K562 (cell line): ENCODE measurements around the gene BRSK1. TPM values are rescaled to one million over a fixed set of nuclear protein-coding genes. Genes with fewer than 3 reads are reported as not detected.
A peak's percentile ranks its signal among the peaks of the same experiment; 100 is the strongest.

Source experiments
- ATAC-seq: fragments of 200-7000 bp; cut with Tn5 transposase; 3 replicates; pipeline ENCODE4 v1.9.1; 2020; ENCODE audit warnings: moderate library complexity
- BruUV-seq: library from RNA; stranded (reverse); fragments of 400-500 nt; replicated peaks from 2 replicates; lab custom pipeline; 2021; lab: Mats Ljungman, UMichigan
- CTCF ChIA-PET: fragments of 300-600 bp; formaldehyde crosslinking; extraction: SDS; loops from one replicate; lab custom pipeline; 2021; ENCODE audit warnings: low intra/inter-chr PET ratio; lab: Yijun Ruan, JAX
- POLR2A ChIA-PET: fragments of 300-600, 350-650 bp; sonication (Branson Sonifier 250); formaldehyde crosslinking; extraction: SDS; loops from one replicate; lab custom pipeline; 2021; ENCODE audit warnings: antibody characterized with exemption, inconsistent platforms; lab: Yijun Ruan, JAX
- DNase-seq, 4 experiments: peaks; one replicate each; pipeline versions ENCODE4 v3.0.0 to v3.0.0-alpha.2; 2011 to 2018; ENCODE audit warnings: low spot score in 3 of 4, mixed read lengths in 3 of 4; ENCODE audit errors: extremely low read depth in 1 of 4
- FAIRE-seq: peaks from 2 replicates; lab custom pipeline; 2011; peaks lifted over from hg19 to GRCh38; lab: Jason Lieb, UNC
- H2AFZ ChIP-seq: 2 replicates; pipeline ENCODE4 v1.6.0; 2011; ENCODE audit warnings: low read depth, low read length, control low read depth, inconsistent platforms
- H3K27ac ChIP-seq: fragments of 200-600 bp; 3 replicates; pipeline ENCODE4 v1.8.0; 2011; ENCODE audit warnings: low read depth, mild to moderate bottlenecking, control low read depth, inconsistent platforms, low read length, moderate library complexity, mixed read lengths; ENCODE audit errors: extremely low read depth
- H3K27me3 ChIP-seq, 2 experiments: fragments of 300-600 bp in 1 of 2; 2 replicates in 1 of 2; 3 replicates in 1 of 2; pipeline versions ENCODE4 v1.6.0 to v1.8.0; 2011; ENCODE audit warnings: inconsistent platforms in 2 of 2, low read length in 2 of 2, mild to moderate bottlenecking in 1 of 2, mixed read lengths in 1 of 2, moderate library complexity in 1 of 2; ENCODE audit not compliant: control insufficient read depth in 2 of 2, insufficient read depth in 2 of 2
- H3K36me3 ChIP-seq: fragments of 300-600 bp; 3 replicates; pipeline ENCODE4 v1.8.0; 2011; ENCODE audit warnings: mild to moderate bottlenecking, low read length, inconsistent platforms; ENCODE audit not compliant: control insufficient read depth, insufficient read depth
- H3K4me1 ChIP-seq, 2 experiments: fragments of 200-600 bp in 1 of 2; replicated peaks in 1 of 2; 2 replicates in 1 of 2; 3 replicates in 1 of 2; pipeline versions ENCODE4 v1.5.1 to v1.8.0; 2011; ENCODE audit warnings: inconsistent platforms in 2 of 2, low read length in 2 of 2, mild to moderate bottlenecking in 1 of 2, mixed read lengths in 1 of 2, moderate library complexity in 1 of 2; ENCODE audit not compliant: control insufficient read depth in 2 of 2, insufficient read depth in 2 of 2
- H3K4me2 ChIP-seq: 2 replicates; pipeline ENCODE4 v1.6.1; 2011; ENCODE audit warnings: low read length, control low read depth, inconsistent platforms, mixed read lengths; ENCODE audit not compliant: insufficient read depth
- H3K4me3 ChIP-seq: fragments of 200-600 bp; sonication (generic), shearing (Covaris generic); 2 replicates; pipeline ENCODE4 v1.5.1; 2016; ENCODE audit warnings: control low read depth, inconsistent platforms
- H3K79me2 ChIP-seq: fragments of 200-600 bp; 3 replicates; pipeline ENCODE4 v1.8.0; 2011; ENCODE audit warnings: low read length, inconsistent platforms; ENCODE audit not compliant: control insufficient read depth, insufficient read depth
- H3K9ac ChIP-seq, 2 experiments: 2 replicates each; pipeline versions ENCODE4 v1.6.0 to v1.6.1; 2011; ENCODE audit warnings: low read depth in 2 of 2, low read length in 2 of 2, control low read depth in 1 of 2, inconsistent platforms in 1 of 2, mild to moderate bottlenecking in 1 of 2, mixed read lengths in 1 of 2; ENCODE audit not compliant: insufficient read depth in 1 of 2
- H3K9me1 ChIP-seq: one replicate; pipeline ENCODE4 v1.6.0; 2011; ENCODE audit warnings: inconsistent platforms, mild to moderate bottlenecking, low read length, moderate library complexity; ENCODE audit not compliant: control insufficient read depth, insufficient read depth
- H3K9me3 ChIP-seq: replicated peaks from 2 replicates; pipeline ENCODE4 v1.5.1; 2011; ENCODE audit warnings: low read depth, low read length, inconsistent platforms; ENCODE audit not compliant: control insufficient read depth, insufficient read depth
- H4K20me1 ChIP-seq: replicated peaks from 2 replicates; pipeline ENCODE4 v1.6.1; 2011; ENCODE audit warnings: low read length, inconsistent platforms, mixed read lengths; ENCODE audit not compliant: control insufficient read depth, insufficient read depth
- ADNP ChIP-seq: fragments of 200-800 bp; sonication (Bioruptor generic); IDR thresholded peaks from 2 replicates; pipeline ENCODE4 v1.6.1; 2016; ENCODE audit warnings: missing genetic modification characterization, missing compliant biosample characterization
- BCOR ChIP-seq: fragments of 450-650 bp; IDR thresholded peaks from 2 replicates; pipeline ENCODE4 v1.6.1; 2016
- C11orf30 ChIP-seq: fragments of 450-650 bp; IDR thresholded peaks from 2 replicates; pipeline ENCODE4 v1.6.1; 2016; ENCODE audit warnings: low read depth, mild to moderate bottlenecking
- CEBPG ChIP-seq, 3 experiments: fragments of 200-800 bp in 1 of 3; sonication (Bioruptor generic) in 1 of 3; sonication (generic) in 1 of 3; formaldehyde crosslinking in 1 of 3; IDR thresholded peaks in 2 of 3; conservative IDR thresholded peaks in 1 of 3; 2 replicates each; pipeline versions ENCODE4 v1.6.1 to v1.8.0; 2016 to 2022; ENCODE audit warnings: missing compliant biosample characterization in 2 of 3, missing genetic modification characterization in 2 of 3, mild to moderate bottlenecking in 1 of 3, missing genetic modification reagents in 1 of 3
- CREBBP ChIP-seq: IDR thresholded peaks from one replicate; pipeline ENCODE4 v1.6.1; 2012; ENCODE audit warnings: low read depth, mild to moderate bottlenecking, control low read depth, inconsistent platforms, low read length
- GATAD2A ChIP-seq: fragments of 450-650 bp; IDR thresholded peaks from 2 replicates; pipeline ENCODE4 v1.6.1; 2017
- KDM1A ChIP-seq, 2 experiments: fragments of 450-650 bp; IDR thresholded peaks; 2 replicates each; pipeline ENCODE4 v1.6.1; 2016; ENCODE audit warnings: mild to moderate bottlenecking in 2 of 2
- MAFF ChIP-seq: IDR thresholded peaks from 2 replicates; pipeline ENCODE4 v1.6.1; 2012; ENCODE audit warnings: low read length, improper control_type of control experiment
- MED1 ChIP-seq: sonication (generic); formaldehyde crosslinking; IDR thresholded peaks from 2 replicates; pipeline ENCODE4 v1.8.1; 2023; ENCODE audit warnings: missing genetic modification reagents, borderline replicate concordance
- NFXL1 ChIP-seq: fragments of 450-650 bp; formaldehyde crosslinking; IDR thresholded peaks from 2 replicates; pipeline ENCODE4 v1.4.0; 2021; ENCODE audit warnings: mild to moderate bottlenecking
- PHB ChIP-seq: fragments of 250-450 bp; sonication (Bioruptor Pico); IDR thresholded peaks from 2 replicates; pipeline ENCODE4 v1.5.0; 2021
- RB1 ChIP-seq: fragments of 450-650 bp; IDR thresholded peaks from 2 replicates; pipeline ENCODE4 v1.6.1; 2017; ENCODE audit warnings: low read depth, mild to moderate bottlenecking
- RBFOX2 ChIP-seq: fragments of 200-400 bp; formaldehyde crosslinking; IDR thresholded peaks from 2 replicates; pipeline ENCODE4 v1.6.1; 2017; ENCODE audit warnings: low read depth, mild to moderate bottlenecking, low read length, moderate library complexity
- RBM25 ChIP-seq: fragments of 200-400 bp; formaldehyde crosslinking; IDR thresholded peaks from 2 replicates; pipeline ENCODE4 v1.6.1; 2018; ENCODE audit warnings: low read length, low read depth, moderate library complexity; ENCODE audit not compliant: severe bottlenecking
- TOE1 ChIP-seq, 2 experiments: fragments of 450-650 bp in 1 of 2; sonication (generic) in 1 of 2; formaldehyde crosslinking in 1 of 2; IDR thresholded peaks; 2 replicates each; pipeline versions ENCODE4 v1.7.1 to v1.8.0; 2016 to 2022; ENCODE audit warnings: borderline replicate concordance in 2 of 2, mild to moderate bottlenecking in 2 of 2, antibody characterized with exemption in 1 of 2, inconsistent platforms in 1 of 2, low read depth in 1 of 2, missing genetic modification reagents in 1 of 2, moderate library complexity in 1 of 2
- ZNF263 ChIP-seq: sonication (generic); formaldehyde crosslinking; IDR thresholded peaks from 2 replicates; pipeline ENCODE4 v1.8.0; 2022; ENCODE audit warnings: mild to moderate bottlenecking, missing genetic modification reagents, borderline replicate concordance
- ZNF699 ChIP-seq: fragments of 250-450 bp; sonication (Bioruptor Pico); IDR thresholded peaks from 2 replicates; pipeline ENCODE4 v1.8.0; 2021; ENCODE audit warnings: mild to moderate bottlenecking, moderate library complexity; ENCODE audit not compliant: insufficient replicate concordance
- WGBS: fragments of 100-300 bp; shearing (Covaris generic); methylation state at CpG from one replicate; pipeline ENCODE4 v1.1.6; 2016; ENCODE audit warnings: low coverage, mixed read lengths; ENCODE audit not compliant: insufficient coverage; ENCODE audit errors: missing lambda C conversion rate; 5-methylcytosine and 5-hydroxymethylcytosine counted together
- in situ Hi-C: fragments of 300-500 bp; cut with MboI; formaldehyde crosslinking; loops from 4 replicates; pipeline ENCODE4 v1.15.0; 2018; ENCODE audit warnings: inconsistent platforms, mixed read lengths
- intact Hi-C: fragments of 100-400 bp; cut with micrococcal nuclease; formaldehyde crosslinking; loops from 2 replicates; pipeline ENCODE4 v1.14.2; 2022
- polyA plus RNA-seq, 8 experiments: library from polyadenylated mRNA; depleted of rRNA in 4 of 8; stranded (reverse) in 5 of 8; unstranded in 3 of 8; fragments of >200 nt; fragmentation: Nextera tagmentation in 2 of 8; fragmentation: Illumina TruSeq in 1 of 8; extraction: Ambion mirVana in 2 of 8; extraction: Trizol in 1 of 8; gene quantifications; 2 replicates each; pipeline versions ENCODE4 v1.2.1 to v1.2.3, GENCODE V29; 2011 to 2014; ENCODE audit warnings: inconsistent platforms in 1 of 8, missing spikeins in 1 of 8
- total RNA-seq, 7 experiments: library from RNA; depleted of rRNA in 6 of 7; stranded (reverse); fragments of >200 nt in 6 of 7; fragmentation: Illumina TruSeq in 2 of 7; extraction: Trizol in 2 of 7; gene quantifications; 2 replicates each; pipeline versions ENCODE4 v1.2.1 to v1.2.3, GENCODE V29; 2011 to 2021; ENCODE audit warnings: low replicate concordance in 1 of 7
- TF ChIP-seq, protein P1 (sequence below): fragments of 450-650 bp; formaldehyde crosslinking; conservative IDR thresholded peaks from 2 replicates; pipeline ENCODE4 v1.4.0; 2022; ENCODE audit warnings: mild to moderate bottlenecking, missing genetic modification characterization
- TF ChIP-seq, protein P2 (sequence below): fragments of 250-450 bp; sonication (Bioruptor Pico); IDR thresholded peaks from 2 replicates; pipeline ENCODE4 v1.8.0; 2022; ENCODE audit warnings: moderate library complexity, mild to moderate bottlenecking, inconsistent platforms
- TF ChIP-seq, protein P3 (sequence below): sonication (generic); formaldehyde crosslinking; IDR thresholded peaks from 2 replicates; pipeline ENCODE4 v1.8.0; 2022; ENCODE audit warnings: missing genetic modification reagents, mild to moderate bottlenecking, borderline replicate concordance

The BRSK1 gene
- total and polyA plus RNA-seq, 9 of the 15 experiments (the other 6 are each of a cell fraction or from before 2014, with no cell fraction given): 1.7 to 9.3 (median 3.8) TPM; not detected in 2

DNA sequence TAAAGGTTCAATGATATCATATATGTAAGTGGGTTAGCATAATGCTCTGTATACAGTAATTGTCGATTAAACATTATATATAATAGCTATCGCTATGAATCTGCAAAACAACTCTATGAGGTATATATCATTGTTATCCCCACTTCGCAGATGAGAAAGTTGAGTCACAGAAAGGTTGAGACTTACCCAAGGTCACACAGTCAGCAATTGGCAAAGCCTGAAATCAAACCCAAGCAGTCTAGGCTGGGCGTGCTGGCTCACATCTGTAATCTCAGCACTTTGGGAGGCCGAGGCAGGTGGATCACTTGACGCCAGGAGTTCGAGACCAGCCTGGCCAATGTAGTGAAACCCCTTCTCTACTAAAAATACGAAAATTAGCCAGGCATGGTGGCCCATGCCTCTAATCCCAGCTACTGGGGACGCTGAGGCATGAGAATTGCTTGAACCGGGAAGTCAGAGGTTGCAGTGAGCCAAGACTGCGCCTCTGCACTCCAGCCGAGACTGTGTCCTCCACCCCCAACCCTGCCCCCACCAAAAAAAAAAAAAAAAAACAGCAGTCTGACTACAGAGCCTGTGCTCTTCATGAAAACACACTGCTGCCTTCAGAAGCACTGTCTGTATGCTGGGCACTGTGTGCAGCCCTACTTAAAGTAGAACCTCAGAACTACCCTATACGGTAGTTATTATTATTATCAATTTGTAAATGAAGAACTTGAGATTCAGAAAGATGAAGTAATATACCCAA, 5.2 kb upstream of the BRSK1 start:
- H3K9me3 ChIP-seq: no peaks in the 10 kb centered on the region
- ChIA-PET POLR2A (interaction anchor here (0.5 to 2.3 kb wide), 9 partner anchors 17 to 165 kb away, joined by 3 to 15 read pairs (median 3); partner anchors contain the start of genes PPP6R1 and UBE2S), CTCF (no interaction called here)
- no peaks in the 10 kb centered on the region for H3K9me1 ChIP-seq
- intact Hi-C loops (no loop called here), in situ Hi-C loops (no loop called here)
- no peak overlapping the region for H3K27ac ChIP-seq
- peak overlapping the region; percentile 63 to 89; a peak in 3 of 4 replicates for H3K9ac ChIP-seq
- peaks cover 12% of the 10 kb centered on the region for H3K79me2 ChIP-seq
- no peak overlapping the region for H2AFZ ChIP-seq
- no peaks in the 10 kb centered on the region for H4K20me1 ChIP-seq
- peak overlapping the region; percentile 65 for H3K4me3 ChIP-seq
- peaks cover 24% of the 10 kb centered on the region; the same call in 1 of the 3 replicates for H3K36me3 ChIP-seq
- DNase-seq (no peak), FAIRE-seq (peak; percentile 71), ATAC-seq (no peak)
- peak overlapping the region; percentile 82 for H3K4me2 ChIP-seq
- BruUV-seq: no TSS peak
- peaks cover 19% of the 10 kb centered on the region in 2 experiments for H3K4me1 ChIP-seq
- 72% methylated on average over 13 of the region's 13 CpGs for whole genome bisulfite sequencing
- H3K27me3 ChIP-seq: no peaks in the 10 kb centered on the region
- peak; percentile 81 for TF ChIP-seq RBM25
- TF ChIP-seq KDM1A (IDR thresholded peaks at IDR 0.05): peak; percentile 57 to 59; a peak in 2 of 4 replicates
- TF ChIP-seq, protein P1, sequence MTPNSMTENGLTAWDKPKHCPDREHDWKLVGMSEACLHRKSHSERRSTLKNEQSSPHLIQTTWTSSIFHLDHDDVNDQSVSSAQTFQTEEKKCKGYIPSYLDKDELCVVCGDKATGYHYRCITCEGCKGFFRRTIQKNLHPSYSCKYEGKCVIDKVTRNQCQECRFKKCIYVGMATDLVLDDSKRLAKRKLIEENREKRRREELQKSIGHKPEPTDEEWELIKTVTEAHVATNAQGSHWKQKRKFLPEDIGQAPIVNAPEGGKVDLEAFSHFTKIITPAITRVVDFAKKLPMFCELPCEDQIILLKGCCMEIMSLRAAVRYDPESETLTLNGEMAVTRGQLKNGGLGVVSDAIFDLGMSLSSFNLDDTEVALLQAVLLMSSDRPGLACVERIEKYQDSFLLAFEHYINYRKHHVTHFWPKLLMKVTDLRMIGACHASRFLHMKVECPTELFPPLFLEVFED (CRISPR knock-in tag): no peak
- TF ChIP-seq C11orf30: no peak
- TF ChIP-seq GATAD2A: no peak
- TF ChIP-seq RB1: no peak
- TF ChIP-seq, protein P2, sequence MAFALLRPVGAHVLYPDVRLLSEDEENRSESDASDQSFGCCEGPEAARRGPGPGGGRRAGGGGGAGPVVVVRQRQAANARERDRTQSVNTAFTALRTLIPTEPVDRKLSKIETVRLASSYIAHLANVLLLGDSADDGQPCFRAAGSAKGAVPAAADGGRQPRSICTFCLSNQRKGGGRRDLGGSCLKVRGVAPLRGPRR (CRISPR knock-in tag): no peak
- TF ChIP-seq, protein P3, sequence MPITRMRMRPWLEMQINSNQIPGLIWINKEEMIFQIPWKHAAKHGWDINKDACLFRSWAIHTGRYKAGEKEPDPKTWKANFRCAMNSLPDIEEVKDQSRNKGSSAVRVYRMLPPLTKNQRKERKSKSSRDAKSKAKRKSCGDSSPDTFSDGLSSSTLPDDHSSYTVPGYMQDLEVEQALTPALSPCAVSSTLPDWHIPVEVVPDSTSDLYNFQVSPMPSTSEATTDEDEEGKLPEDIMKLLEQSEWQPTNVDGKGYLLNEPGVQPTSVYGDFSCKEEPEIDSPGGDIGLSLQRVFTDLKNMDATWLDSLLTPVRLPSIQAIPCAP: no peak
- TF ChIP-seq BCOR: peak; percentile 73
- no peak for TF ChIP-seq MAFF
- no peak for TF ChIP-seq PHB (CRISPR knock-in tag)
- TF ChIP-seq ZNF699 (CRISPR knock-in tag): no peak
- no peak for TF ChIP-seq NFXL1 (CRISPR knock-in tag)
- no peak for TF ChIP-seq CEBPG (CRISPR knock-in tag; IDR thresholded peaks at IDR 0.05)
- no peak for TF ChIP-seq CEBPG (tag; conservative IDR thresholded peaks at IDR 0.05 in 1 of 2, IDR thresholded peaks at IDR 0.05 in 1 of 2)
- TF ChIP-seq CREBBP: no peak
- no peak for TF ChIP-seq MED1 (CRISPR knock-in tag)
- TF ChIP-seq TOE1 (IDR thresholded peaks at IDR 0.05; ENCODE audit: borderline replicate concordance): no peak
- TF ChIP-seq TOE1 (CRISPR knock-in tag; IDR thresholded peaks at IDR 0.05; ENCODE audit: borderline replicate concordance, low read depth): no peak
- TF ChIP-seq RBFOX2: no peak
- peak; percentile 73 for TF ChIP-seq ADNP (tag)
- no peak for TF ChIP-seq ZNF263 (CRISPR knock-in tag)
